Keratinocyte (primary cell): ENCODE results near the gene FANCI. TPM values are rescaled to one million over a fixed set of nuclear protein-coding genes. Genes with fewer than 3 reads are reported as not detected.

Experiments used
- DNase-seq: peaks from one replicate; pipeline ENCODE4 v3.0.0-alpha.2; 2011; ENCODE audit warnings: low read depth, missing footprints, low spot score
- FAIRE-seq: peaks from 2 replicates; lab custom pipeline; 2011; peaks lifted over from hg19 to GRCh38; lab: Jason Lieb, UNC
- H2AFZ ChIP-seq: 2 replicates; pipeline ENCODE4 v1.6.0; 2012; ENCODE audit warnings: low read length, control low read depth, inconsistent platforms; ENCODE audit not compliant: control insufficient read depth
- H3K27ac ChIP-seq: 2 replicates; pipeline ENCODE4 v1.5.1; 2011; ENCODE audit warnings: low read length; ENCODE audit not compliant: control insufficient read depth, insufficient read depth
- H3K27me3 ChIP-seq: 3 replicates; pipeline ENCODE4 v1.6.0; 2011; ENCODE audit warnings: low read length; ENCODE audit not compliant: control insufficient read depth, insufficient read depth; ENCODE audit errors: extremely low read depth
- H3K36me3 ChIP-seq, 2 experiments: 2 replicates in 1 of 2; 3 replicates in 1 of 2; pipeline ENCODE4 v1.5.1; 2011; ENCODE audit warnings: low read length in 2 of 2, mild to moderate bottlenecking in 1 of 2; ENCODE audit not compliant: control insufficient read depth in 2 of 2, insufficient read depth in 2 of 2; ENCODE audit errors: extremely low read depth in 1 of 2
- H3K4me1 ChIP-seq: 3 replicates; pipeline ENCODE4 v1.5.1; 2011; ENCODE audit warnings: low read length; ENCODE audit not compliant: control insufficient read depth, insufficient read depth; ENCODE audit errors: extremely low read depth
- H3K4me2 ChIP-seq: 3 replicates; pipeline ENCODE4 v1.6.0; 2011; ENCODE audit warnings: low read depth, low read length; ENCODE audit not compliant: control insufficient read depth, insufficient read depth; ENCODE audit errors: extremely low read depth
- H3K4me3 ChIP-seq, 3 experiments: fragments of 200-600 bp in 1 of 3; sonication (generic) in 1 of 3; 2 replicates in 2 of 3; 3 replicates in 1 of 3; pipeline ENCODE4 v1.5.1; 2011 to 2016; ENCODE audit warnings: low read length in 3 of 3, mild to moderate bottlenecking in 3 of 3, control low read depth in 2 of 3, inconsistent platforms in 1 of 3, low read depth in 1 of 3, mixed read lengths in 1 of 3, mixed run types in 1 of 3, moderate library complexity in 1 of 3; ENCODE audit not compliant: control insufficient read depth in 2 of 3, insufficient read depth in 2 of 3; ENCODE audit errors: extremely low read depth in 1 of 3
- H3K79me2 ChIP-seq: 2 replicates; pipeline ENCODE4 v1.6.0; 2012; ENCODE audit warnings: low read length; ENCODE audit not compliant: control insufficient read depth, insufficient read depth
- H3K9ac ChIP-seq: 3 replicates; pipeline ENCODE4 v1.6.0; 2011; ENCODE audit warnings: low read length; ENCODE audit not compliant: control insufficient read depth, insufficient read depth; ENCODE audit errors: extremely low read depth
- H3K9me1 ChIP-seq: 3 replicates; pipeline ENCODE4 v1.6.0; 2011; ENCODE audit warnings: low read length; ENCODE audit not compliant: control insufficient read depth, insufficient read depth; ENCODE audit errors: extremely low read depth
- H3K9me3 ChIP-seq: 2 replicates; pipeline ENCODE4 v1.5.1; 2012; ENCODE audit warnings: low read depth, low read length; ENCODE audit not compliant: control insufficient read depth
- H4K20me1 ChIP-seq: 3 replicates; pipeline ENCODE4 v1.6.0; 2011; ENCODE audit warnings: low read length; ENCODE audit not compliant: control insufficient read depth, insufficient read depth; ENCODE audit errors: extremely low read depth
- EZH2 ChIP-seq: IDR thresholded peaks from one replicate; pipeline ENCODE4 v1.6.1; 2012; ENCODE audit warnings: inconsistent platforms, mild to moderate bottlenecking, low read length, moderate library complexity
- dilution Hi-C: fragments of 300-500 bp; cut with MboI; formaldehyde crosslinking; loops from one replicate; pipeline ENCODE4 v1.7.0; 2020; ENCODE audit warnings: low sequenced_read_pairs; ENCODE audit not compliant: extremely low pct_ligation_motif_present
- polyA plus RNA-seq, 5 experiments: library from polyadenylated mRNA; depleted of rRNA in 3 of 5; stranded (reverse) in 3 of 5; stranded (forward) in 1 of 5; unstranded in 1 of 5; fragments of >200 nt; gene quantifications; 1 replicate in 1 of 5; 2 replicates in 3 of 5; 3 replicates in 1 of 5; pipeline versions ENCODE4 v1.2.1 to v1.2.3, GENCODE V29; 2011 to 2012; ENCODE audit warnings: missing spikeins in 2 of 5, low read depth in 1 of 5, low replicate concordance in 1 of 5
- TF ChIP-seq, protein P1 (sequence below), 3 experiments: IDR thresholded peaks in 1 of 3; conservative IDR thresholded peaks in 1 of 3; optimal IDR thresholded peaks in 1 of 3; 2 replicates in 2 of 3; 3 replicates in 1 of 3; pipeline versions ENCODE3 to v1.5.1; 2011; ENCODE audit warnings: low read length in 3 of 3, mild to moderate bottlenecking in 3 of 3, moderate library complexity in 2 of 3, control low read depth in 1 of 3, inconsistent platforms in 1 of 3; ENCODE audit not compliant: insufficient read depth in 2 of 3; ENCODE audit errors: extremely low read depth in 1 of 3

The FANCI gene
- polyA plus RNA-seq, 1 donor (not counting 4 experiments of a cell fraction or from before 2014, with no cell fraction given): 21.8 TPM

DNA sequence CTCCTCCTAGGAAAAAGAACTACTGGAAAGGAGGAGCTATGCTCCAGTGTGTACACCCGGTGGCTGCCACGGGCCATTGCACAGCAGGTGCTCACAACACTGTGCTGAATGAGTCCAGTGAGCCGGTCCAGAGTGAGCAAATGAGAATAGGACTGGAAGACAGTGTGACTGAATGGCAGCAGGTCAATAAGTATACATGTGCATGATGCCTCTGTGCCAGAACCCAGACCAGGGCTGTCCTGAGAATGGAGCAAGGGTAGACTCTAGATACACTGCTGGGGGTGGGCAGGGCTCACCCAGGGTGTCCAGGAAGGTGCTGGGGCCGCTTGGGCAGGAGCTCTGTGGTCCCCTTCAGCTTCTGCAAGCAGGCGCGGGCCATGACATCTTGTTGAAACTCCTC lies 82.5 kb downstream of the FANCI start:
- TF ChIP-seq, protein P1, sequence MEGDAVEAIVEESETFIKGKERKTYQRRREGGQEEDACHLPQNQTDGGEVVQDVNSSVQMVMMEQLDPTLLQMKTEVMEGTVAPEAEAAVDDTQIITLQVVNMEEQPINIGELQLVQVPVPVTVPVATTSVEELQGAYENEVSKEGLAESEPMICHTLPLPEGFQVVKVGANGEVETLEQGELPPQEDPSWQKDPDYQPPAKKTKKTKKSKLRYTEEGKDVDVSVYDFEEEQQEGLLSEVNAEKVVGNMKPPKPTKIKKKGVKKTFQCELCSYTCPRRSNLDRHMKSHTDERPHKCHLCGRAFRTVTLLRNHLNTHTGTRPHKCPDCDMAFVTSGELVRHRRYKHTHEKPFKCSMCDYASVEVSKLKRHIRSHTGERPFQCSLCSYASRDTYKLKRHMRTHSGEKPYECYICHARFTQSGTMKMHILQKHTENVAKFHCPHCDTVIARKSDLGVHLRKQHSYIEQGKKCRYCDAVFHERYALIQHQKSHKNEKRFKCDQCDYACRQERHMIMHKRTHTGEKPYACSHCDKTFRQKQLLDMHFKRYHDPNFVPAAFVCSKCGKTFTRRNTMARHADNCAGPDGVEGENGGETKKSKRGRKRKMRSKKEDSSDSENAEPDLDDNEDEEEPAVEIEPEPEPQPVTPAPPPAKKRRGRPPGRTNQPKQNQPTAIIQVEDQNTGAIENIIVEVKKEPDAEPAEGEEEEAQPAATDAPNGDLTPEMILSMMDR (optimal IDR thresholded peaks at IDR 0.05 in 1 of 3, IDR thresholded peaks at IDR 0.05 in 1 of 3, conservative IDR thresholded peaks at IDR 0.05 in 1 of 3; ENCODE audit: extremely low read depth in 1 of 3, insufficient read depth in 2 of 3, low read length in 3 of 3): no peak
- TF ChIP-seq EZH2: no peak
- Histone ChIP-seq H3K9me3 (no peaks in the 10 kb centered on the region), H3K4me1 (peaks cover 5% of the 10 kb centered on the region), H3K4me2 (no peak overlapping the region), H3K9ac (no peak overlapping the region), H3K27me3 (no peaks in the 10 kb centered on the region), H3K4me3 (no peak overlapping the region), H4K20me1 (peaks cover 35% of the 10 kb centered on the region), H3K79me2 (peaks cover 65% of the 10 kb centered on the region), H2AFZ (no peak overlapping the region), H3K27ac (no peak overlapping the region), H3K36me3 (peaks cover 70 to 93% of the 10 kb centered on the region in 2 experiments), H3K9me1 (peaks cover 2% of the 10 kb centered on the region)
- no peak for FAIRE-seq
- no peak for DNase-seq
- dilution Hi-C loops: no loop called here

DNA sequence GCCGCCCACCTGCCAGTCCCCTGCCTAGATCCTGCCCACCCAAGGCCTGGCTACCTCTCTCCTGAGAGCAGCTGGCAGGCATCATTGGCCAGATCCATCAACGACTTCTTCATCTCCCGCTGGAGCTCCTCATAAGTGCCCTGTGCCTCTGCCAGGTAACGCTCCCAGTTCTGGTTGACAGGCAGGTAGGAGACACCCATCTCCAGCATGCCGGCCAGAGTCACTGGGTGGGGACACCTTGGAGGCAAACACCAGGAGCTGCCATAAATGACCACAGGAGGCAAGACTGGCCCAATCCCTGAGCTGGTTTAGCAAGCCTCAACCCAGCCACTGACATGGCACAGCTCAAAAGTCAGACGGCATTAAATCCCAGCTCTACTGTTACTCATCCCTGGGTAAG lies 83.3 kb downstream of the FANCI start:
- Histone ChIP-seq H3K27ac (no peak overlapping the region), H3K79me2 (peaks cover 69% of the 10 kb centered on the region), H3K4me2 (no peak overlapping the region), H3K9me1 (peaks cover 2% of the 10 kb centered on the region), H3K36me3 (peaks cover 69 to 93% of the 10 kb centered on the region in 2 experiments), H3K9me3 (no peaks in the 10 kb centered on the region), H4K20me1 (peaks cover 39% of the 10 kb centered on the region), H3K27me3 (no peaks in the 10 kb centered on the region), H2AFZ (no peak overlapping the region), H3K4me3 (no peak overlapping the region), H3K4me1 (peaks cover 13% of the 10 kb centered on the region), H3K9ac (no peak overlapping the region)
- FAIRE-seq (no peak), DNase-seq (no peak)
- dilution Hi-C loops: no loop called here
- TF ChIP-seq, protein P1 (optimal IDR thresholded peaks at IDR 0.05 in 1 of 3, IDR thresholded peaks at IDR 0.05 in 1 of 3, conservative IDR thresholded peaks at IDR 0.05 in 1 of 3; ENCODE audit: extremely low read depth in 1 of 3, insufficient read depth in 2 of 3, low read length in 3 of 3): no peak
- TF ChIP-seq EZH2: no peak
